Amniotic epithelial cell (primary cell): ENCODE measurements around the gene LONP2.
"Not testable (repeated sequence)": the region's sequence is repeated elsewhere in the genome, so short reads cannot be mapped to it uniquely, and the experiment has no call there.

Experiments used
- DNase-seq: peaks from one replicate; pipeline ENCODE4 v3.0.0-alpha.2; 2010; ENCODE audit warnings: low read depth

The LONP2 gene

DNA sequence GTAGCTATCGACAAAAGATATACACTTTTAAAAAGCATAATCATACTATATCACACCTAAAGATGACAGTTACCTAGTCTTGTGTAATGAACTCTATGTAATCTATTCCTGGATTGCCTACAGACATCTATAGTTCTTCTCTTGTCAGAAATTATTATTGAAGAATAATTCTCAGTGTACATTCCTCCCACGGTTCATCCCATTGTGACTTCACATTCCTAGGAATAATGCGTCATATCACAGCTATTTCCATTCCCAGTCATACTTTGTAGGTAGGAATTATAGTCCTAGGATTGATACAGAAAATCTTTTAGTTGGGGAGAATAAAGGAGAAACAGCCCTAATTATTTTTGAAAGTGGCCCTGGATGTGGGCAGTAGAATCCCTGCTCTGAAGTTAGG is 47.2 kb downstream of the LONP2 start:
- DNase-seq = no peak

DNA sequence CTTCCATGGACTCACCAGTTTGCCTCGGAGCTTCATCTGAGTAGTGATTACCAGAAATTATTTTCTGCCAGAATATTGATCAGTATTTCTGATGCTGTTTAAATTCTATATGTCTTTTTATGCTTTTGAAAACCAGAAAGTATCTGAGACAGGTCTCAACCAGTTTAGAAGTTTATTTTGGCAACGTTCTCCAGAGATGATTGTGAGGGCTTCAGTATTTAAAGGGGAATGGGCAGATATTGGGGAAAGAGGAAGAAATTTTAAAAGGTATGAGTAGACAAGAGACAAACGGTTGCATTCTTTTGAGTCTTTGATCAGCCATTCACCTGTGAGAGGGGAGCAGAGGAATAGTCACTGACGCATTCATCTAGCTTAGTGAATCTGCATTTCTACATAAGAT is 47.7 kb downstream of the LONP2 start:
- DNase-seq = no peak

DNA sequence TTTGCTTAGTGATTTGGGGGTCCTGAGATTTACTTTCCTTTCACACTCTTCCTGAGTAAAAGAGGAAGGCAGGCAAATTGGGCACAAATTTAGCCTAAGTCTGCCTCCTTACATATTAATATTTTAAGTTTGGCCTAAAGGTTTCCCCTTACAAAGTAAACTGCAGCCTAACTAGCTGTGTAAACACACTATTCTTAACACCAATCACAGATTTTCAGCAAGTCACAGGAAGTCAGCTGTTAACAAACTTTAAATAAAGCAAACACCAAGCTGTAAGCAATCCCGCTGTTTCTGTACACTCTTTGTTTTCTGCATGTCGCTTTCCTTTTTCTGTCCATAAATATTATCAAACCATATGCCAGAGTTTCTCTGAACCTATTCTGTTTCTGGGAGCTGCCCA is 48.4 kb downstream of the LONP2 start:
- DNase-seq = no peak

DNA sequence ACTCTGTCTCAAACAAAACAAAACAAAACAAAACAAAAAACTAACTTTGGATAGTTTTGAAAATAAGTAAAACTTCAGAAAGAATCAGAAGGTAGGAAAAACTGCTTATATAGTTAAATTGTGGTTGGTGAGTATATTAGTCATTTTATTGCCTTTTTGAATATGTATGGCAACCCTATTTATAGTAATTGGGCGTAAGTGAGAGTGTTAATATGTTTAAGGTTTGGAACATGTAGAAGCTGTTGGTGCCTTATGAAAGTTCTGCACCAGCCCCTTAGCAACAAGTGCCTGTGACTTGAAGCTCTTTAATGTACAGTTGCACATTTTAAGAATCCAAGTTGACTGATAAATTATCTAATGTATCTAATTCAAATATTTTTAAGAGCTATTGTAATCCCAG is 50.6 kb downstream of the LONP2 start:
- DNase-seq = no peak

DNA sequence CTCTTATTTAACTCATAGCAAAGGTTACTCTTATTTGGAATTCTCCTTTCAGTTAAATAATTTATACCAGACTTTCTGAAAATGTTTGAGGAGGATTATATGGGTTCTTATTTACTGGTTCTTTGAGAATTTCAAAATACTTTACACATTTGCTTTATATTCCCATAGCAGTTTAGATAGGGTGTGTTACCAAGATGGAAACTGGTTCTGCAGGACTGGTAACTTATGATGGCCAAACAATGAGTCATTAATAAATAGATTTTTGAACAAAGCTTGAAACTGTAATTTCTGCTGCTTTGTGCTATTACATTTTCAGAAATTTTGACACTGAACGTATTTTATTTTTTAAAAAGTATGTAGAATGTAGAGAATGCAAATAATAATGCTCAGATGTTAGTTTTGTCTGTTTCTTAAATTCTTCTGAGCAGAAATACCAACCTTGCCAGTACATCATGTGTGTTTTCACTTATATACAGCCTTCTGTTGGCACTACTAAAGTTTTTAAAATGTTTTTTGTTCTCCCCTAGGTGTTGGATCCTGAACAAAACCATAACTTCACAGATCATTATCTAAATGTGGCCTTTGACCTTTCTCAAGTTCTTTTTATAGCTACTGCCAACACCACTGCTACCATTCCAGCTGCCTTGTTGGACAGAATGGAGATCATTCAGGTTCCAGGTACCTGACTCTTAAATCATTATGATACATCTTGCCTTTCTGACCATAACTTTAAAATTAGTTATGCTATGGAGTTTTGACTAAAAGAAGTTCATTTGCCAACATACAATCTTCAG is 51.6 kb downstream of the LONP2 start:
- no peak for DNase-seq

DNA sequence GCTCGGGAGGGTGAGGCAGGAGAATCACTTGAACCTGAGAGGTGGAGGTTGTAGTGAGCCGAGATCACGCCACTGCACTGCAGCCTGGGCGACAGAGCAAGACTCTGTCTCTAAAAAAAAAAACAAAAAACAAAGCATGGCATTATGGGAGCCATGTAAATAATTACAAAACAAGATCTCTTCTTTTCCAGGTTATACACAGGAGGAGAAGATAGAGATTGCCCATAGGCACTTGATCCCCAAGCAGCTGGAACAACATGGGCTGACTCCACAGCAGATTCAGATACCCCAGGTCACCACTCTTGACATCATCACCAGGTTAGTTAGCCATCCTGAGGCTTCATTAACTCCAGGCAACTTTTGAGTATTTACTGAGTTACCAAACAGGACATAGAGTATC is 55.4 kb downstream of the LONP2 start:
- no peak for DNase-seq

DNA sequence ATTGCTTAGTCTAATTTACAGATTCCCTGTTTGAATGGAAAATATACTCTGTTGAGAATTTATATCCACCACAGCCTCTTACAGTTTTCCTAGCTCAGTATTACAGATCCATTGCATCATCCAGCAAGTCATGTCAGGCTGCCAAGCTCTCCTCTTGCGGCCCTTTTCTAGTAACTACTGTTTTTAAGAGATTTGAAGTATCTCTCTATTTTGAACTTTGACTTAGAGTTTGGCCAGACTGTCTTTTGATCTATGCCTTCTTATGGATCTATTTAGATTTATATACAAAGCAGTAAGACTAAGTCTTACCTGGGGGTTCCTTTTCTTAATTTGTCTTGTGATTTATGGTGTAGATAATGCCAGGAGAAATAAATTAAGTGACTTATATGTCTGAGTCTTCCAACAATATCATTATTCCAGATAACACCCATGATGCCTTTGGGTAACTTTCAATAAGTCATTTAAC is 56.3 kb downstream of the LONP2 start:
- DNase-seq = peak; percentile 62

DNA sequence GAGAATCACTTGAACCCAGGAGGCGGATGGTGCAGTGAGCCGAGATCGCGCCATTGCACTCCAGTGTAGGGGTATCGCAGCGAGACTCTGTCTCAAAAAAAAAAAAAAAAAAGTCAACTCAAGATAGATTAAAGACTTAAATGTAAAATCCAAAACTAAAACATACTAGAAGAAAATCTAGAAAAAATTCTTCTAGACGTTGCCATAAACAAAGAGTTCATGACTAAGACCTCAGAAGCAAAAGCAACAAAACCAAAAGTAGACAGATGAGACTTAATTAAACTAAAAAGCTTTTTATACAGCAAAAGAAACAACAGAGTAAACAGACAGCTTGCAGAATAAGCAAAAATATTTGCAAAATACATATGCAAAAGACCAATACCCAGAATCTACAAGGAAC is 64.4 kb downstream of the LONP2 start:
- no peak for DNase-seq

DNA sequence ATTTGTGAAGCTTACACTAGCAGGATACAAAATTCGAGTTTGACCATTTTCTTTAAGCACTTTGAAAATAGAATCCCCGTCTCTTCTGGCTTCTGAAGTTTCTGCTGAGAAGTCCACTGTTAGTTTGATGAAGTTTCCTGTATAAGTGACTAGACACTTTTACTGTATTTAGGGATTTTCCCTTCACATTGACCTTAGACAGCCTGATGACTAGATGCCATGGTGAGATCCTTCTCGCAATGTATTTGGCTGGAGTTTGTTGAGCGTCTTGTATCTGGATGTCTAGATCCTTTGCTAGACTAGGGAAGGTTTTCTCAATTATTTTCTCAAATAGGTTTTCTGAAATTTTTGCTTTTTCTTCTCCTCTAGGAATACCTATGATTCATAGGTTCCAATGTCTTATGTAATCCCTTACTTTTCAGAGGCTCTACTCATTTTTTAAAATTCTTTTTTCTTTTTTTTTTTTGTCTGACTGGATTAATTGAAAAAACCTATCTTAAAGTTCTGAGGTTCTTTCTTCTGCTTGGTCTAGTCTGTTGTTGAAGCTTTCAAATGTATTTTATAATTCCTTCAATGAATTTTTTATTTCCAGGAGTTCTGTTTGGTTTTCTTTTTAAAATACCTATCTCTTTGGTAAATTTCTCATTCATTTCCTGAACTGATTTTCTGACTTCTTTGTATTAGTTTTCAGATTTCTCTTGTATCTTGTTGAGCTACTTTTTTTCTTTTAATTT is 67.0 kb downstream of the LONP2 start:
- no peak for DNase-seq

DNA sequence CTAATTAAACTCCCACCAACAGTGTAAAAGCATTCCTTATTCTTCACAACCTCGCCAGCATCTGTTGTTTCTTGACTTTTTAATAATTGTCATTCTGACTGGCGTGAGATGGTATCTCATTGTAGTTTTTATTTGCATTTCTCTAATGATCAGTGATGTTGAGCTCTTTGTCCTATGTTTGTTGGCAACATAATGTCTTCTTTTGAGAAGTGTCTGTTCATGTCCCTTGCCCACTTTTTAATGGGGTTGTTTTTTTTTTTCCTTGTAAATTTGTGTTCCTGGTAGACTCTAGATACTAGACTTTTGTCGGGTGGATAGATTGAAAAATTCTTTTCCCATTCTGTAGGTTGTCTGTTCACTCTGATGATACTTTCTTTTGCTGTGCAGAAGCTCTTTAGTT is 69.8 kb downstream of the LONP2 start:
- not testable (repeated sequence) for DNase-seq

DNA sequence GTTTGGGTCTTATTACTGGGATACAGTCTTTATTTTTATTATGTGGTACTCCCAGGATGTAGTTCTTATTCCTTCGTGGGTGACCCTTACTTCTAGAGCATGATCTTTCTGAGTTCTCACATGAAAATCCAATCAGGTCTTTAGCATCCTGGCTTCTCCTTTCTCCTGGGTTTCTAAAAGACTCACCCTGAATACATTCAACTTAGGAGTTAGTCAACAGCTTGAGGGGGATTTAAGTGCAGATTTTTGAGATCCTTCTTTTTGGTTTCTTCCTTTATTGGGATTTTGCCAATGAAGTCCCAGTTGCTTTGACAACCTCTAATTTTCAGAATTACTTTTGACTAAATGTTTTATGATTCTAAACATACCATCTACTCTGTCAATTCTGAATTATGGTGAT is 72.9 kb downstream of the LONP2 start:
- no peak for DNase-seq

DNA sequence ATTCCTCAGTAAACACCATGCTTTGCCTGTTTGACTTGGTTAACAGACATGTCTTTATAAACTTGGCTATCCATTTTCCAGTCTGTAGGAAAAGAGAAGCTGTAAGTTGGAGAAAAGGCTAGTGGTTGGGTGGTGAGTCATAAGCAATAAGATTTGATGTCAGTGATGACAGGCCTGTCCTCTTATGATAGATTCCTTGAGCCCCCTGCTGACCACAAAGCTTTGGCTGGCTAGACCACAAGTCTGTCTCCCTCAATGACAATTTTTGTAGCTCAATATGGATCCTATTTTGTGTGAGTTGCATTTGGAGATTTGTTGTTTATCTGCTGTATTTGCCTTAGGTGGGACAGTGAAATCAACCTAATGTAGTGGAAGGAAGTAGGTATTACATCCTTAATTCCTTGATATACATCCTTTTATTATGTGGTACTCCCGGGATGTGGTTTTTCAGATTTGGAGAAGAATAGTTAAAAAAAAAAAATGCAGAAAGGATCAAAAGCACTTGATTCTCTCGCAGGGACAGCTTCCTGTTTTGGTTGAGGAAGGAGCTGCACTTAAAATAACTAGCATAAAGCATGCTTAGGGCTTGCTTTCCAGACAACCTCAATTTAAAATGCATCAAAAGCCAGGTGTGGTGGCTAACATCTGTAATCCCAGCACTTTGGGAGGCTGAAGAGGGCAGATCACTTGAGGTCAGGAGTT is 73.7 kb downstream of the LONP2 start:
- DNase-seq = peak; percentile 66

DNA sequence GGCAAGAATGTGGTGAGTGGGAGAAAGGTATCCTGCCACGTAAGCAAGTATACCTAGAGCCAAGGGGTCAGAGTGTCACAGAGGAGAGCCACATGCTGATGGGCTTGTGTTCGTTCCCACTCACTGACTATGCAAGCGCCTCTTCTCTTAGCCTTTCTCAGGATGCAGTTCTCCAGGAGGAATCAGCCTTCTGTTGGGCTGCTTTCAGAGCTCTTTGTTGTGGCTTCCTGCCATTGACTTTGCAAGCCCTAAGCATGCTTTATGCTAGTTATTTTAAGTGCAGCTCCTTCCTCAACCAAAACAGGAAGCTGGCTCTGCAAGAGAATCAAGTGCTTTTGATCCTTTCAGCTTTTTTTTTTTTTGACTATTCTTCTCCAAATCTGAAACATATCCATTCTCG is 74.5 kb downstream of the LONP2 start:
- no peak for DNase-seq

DNA sequence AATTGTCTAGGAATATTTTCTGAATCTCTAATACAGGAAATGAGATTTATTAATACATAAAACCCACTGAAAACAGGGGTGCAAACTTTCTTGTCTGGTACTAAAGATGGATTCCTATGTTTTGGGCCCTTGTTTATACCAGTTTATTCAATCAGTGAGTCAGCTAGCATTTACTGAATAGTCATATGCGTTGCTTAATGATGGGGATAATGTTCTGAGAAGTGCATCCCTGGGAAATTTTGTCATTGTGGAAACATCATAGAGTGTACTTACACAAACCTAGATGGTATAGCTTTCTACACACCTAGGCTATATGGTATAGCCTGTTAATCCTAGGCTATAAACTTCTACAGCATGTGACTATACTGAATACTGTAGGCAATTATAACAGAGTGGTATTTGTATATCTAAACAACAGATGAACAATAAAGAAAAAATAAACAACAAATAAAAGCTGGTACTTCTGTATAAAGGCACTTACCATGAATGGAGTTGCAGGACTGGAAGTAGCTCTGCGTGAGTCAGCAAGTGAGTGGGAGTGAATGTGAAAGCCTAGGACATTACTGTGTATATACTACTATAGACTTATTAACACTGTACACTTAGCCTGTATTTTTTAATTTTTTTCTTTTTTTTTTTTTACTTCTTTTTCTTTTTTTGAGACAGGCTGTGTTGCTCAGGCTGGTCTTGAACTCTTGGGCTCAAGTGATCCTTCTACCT is 77.4 kb downstream of the LONP2 start:
- DNase-seq = peak; percentile 78

DNA sequence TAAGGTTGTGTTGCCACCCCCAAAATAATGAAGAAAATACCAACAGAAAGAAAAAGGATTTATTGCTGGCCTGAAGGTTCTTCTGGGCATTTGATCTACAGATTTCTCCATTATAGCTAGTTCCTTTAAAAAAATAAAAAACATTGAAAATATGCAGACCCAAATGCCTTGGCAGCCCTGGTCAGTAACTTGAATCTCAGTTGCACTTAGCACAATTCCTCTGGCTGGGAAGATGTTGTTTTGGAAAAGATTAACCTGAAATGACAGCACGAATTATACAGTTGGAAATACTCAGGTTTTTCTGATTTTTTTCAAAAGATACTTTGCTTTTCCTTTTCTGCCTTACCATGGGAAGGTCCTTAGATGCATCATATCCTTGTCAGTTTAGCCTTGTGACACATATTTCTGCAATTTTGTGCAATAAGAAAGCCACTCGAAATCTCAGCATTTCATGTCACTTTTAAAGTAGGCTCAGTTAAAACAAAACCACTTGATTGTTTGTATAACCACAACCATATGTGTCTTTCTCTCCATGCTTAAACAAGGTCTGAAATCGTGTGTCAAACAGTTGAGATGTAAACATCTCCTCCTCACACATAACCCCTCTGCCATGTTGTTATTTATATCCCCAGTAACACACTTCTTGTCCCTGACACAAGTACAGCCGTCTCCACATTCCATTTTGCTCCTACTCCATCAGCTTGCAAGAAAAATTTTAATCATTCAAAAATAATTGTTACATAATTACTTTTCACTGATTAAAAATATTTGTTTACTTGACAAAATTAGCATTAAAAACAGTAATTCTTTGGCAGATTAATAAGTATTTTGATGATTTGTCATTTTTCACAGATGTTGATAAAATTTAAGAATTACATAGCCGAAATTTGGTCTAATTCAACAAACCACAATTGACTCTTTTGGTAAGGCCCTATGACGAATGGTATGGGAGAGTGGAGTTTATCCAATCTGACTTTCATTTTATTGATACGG is 80.0 kb downstream of the LONP2 start:
- DNase-seq = no peak

DNA sequence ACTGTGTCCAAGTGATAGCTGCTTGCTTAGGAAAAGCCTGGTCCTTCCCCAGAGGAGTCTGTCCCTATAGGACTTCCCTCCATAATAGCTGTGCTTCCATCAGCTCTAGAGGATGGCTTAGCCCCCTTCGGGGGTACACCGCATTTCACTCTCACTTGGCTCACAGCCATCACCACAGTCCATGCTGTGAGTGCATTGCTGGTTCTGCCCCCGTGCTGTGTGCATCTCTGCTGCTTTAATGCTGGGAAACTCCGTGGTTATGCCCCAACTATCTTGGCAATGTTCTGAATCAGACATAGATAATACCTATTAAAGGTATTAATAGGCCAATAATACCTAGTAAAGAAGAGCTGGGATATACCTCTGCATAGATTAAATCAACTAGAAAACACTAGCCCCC is 82.8 kb downstream of the LONP2 start:
- DNase-seq = no peak

DNA sequence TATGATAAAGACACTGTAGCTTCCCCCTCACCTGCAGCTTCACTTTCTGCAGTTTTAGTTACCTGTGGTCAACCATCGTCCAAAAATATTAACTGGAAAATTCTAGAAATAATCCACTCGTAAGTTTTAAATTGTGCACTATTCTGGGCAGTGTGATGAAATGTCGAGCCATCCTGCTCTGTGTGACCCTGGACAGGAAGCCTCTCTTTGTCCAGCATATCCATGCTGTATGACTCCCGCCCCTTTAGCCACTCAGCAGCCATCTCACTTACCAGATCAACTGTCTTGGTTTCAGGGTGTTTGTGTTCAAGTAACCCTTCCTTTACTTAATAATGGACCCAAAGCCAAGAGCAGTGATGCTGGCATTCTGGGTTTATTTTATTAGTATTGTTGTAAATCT is 85.0 kb downstream of the LONP2 start:
- no peak for DNase-seq

DNA sequence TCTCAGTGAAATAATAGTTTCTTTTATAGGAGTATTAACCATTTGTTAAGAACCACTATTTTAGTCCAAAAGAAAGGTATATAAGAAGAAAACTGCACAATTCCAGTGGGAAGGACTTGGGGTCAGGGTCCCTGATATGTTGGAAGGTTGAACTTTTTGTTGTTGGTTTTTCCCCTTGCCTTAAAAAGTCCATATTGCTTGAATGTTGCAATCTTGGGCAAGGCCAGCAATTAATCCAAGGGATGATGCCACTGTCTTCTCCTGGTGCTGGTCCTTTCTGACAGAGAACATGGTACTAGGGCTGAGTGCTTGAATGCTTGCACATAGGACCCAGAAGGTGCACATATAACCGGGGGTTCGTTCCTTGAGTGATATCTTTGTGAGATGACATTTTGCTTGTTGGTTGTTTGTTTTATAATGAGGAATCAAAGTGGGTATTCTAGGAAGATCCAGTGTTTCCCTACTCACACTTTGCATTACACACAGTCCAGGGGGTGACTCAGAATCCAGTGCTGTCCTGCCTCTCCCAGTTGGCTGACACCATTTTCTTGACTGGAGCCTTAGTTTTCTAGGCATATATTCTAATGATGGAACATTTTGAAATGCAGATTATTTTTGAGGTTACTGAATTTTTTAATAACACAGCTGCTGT is 86.2 kb downstream of the LONP2 start:
- peak; percentile 27 for DNase-seq

DNA sequence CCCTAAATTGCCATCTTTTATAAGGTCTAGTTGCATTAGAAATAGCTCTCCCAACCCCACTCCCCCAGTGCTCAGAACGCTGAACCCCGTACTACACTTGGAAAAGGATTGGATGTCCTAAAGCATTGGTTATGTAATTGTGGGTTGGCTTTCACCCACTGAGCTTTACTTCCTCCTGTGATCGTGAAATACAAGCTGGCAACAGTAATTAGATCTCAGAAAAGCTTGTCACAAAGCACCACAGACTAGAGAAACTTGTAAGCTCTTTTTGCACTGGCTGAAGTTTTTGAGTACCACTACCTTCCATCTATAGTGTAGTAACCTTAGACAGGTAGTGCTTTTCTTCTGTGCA is 86.7 kb downstream of the LONP2 start:
- no peak for DNase-seq

DNA sequence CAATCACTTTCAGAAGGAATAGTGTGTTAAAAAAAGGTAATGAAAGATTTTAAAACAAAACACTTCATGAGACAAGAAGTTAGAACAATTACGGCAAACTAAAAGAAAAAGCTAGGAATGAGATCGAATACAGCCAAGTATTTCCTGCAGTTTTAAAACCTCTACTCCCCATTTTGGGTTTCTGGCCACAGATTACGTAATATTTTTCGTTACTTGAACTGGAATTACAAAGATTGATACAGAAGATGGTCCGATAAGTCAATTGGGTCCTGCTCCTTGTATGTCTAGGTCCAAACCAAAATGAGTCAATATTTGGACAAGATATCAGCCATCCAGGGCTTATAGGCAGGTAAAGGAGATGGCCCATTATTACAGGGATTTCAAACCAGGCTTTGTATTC is 88.9 kb downstream of the LONP2 start:
- no peak for DNase-seq

DNA sequence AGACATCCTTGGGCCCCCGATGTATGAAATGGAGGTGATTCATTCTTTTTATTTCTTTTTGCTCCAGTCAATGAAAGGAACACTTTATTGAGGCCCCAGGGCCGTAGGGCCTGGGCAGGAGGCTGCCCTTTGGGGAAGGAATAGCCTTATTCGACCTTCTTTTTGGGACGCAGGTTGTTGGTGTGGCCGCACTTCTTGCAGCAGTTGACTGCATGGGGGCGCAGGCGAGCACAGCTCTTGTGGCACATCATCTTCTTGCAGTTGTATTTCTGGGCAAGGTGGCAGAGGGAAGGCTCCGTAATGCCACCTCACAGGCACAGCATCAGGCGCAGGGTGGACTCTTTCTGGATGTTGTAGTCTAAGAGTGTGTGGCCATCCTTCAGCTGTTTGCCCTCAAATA is 90.2 kb downstream of the LONP2 start:
- DNase-seq = no peak
